WTC11 (cell line): Measurements from ENCODE around the gene CACNA1A.

Experiments
- FOXP1 ChIP-seq: sonication (generic); formaldehyde crosslinking; IDR thresholded peaks from 2 replicates; pipeline ENCODE4 v1.8.0; 2022; ENCODE audit warnings: missing genetic modification reagents, mild to moderate bottlenecking, moderate library complexity, borderline replicate concordance
- TF ChIP-seq, protein P1 (sequence below): fragments of 200-600 bp; IDR thresholded peaks from 2 replicates; pipeline ENCODE4 v1.8.0; 2022; ENCODE audit warnings: antibody characterized with exemption
- TF ChIP-seq, protein P2 (sequence below): sonication (generic); formaldehyde crosslinking; IDR thresholded peaks from 2 replicates; pipeline ENCODE4 v1.8.1; 2023; ENCODE audit warnings: mild to moderate bottlenecking, moderate library complexity, missing genetic modification reagents
- TF ChIP-seq, protein P3 (sequence below): sonication (generic); formaldehyde crosslinking; IDR thresholded peaks from 2 replicates; pipeline ENCODE4 v1.8.1; 2023; ENCODE audit warnings: mild to moderate bottlenecking, missing genetic modification reagents, moderate library complexity
- TF ChIP-seq, protein P4 (sequence below): sonication (generic); formaldehyde crosslinking; IDR thresholded peaks from 2 replicates; pipeline ENCODE4 v1.8.0; 2023; ENCODE audit warnings: missing genetic modification reagents, mild to moderate bottlenecking, borderline replicate concordance

DNA sequence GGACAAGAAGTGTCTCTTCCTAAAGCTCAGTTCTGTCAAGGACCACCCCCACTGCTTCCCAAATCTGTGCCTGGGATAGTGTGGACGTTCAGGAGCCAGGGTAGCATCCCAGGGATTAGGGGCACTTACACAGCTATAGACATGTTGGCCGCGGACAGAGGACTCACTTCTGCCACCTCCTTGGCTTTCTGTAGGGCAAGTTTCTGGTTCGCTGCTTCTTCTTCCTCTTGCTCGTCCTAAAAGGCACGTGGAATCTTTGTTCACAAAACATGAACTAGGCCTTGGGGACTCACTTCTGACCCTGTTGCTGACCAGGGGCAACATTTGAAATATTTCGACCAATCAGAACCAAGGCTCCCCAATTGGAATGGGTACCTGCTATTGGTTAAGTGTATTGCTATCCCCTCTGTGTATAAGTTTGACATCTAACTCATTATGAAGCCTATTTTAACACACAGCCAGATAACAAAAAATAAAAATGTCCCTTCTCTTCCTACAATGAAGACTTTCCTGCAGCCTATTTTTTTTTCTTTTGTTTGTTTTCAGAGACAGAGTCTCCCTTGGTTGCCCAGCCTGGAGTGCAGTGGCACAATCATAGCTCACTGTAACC is 205.8 kb downstream of the CACNA1A start:
- TF ChIP-seq, protein P1, sequence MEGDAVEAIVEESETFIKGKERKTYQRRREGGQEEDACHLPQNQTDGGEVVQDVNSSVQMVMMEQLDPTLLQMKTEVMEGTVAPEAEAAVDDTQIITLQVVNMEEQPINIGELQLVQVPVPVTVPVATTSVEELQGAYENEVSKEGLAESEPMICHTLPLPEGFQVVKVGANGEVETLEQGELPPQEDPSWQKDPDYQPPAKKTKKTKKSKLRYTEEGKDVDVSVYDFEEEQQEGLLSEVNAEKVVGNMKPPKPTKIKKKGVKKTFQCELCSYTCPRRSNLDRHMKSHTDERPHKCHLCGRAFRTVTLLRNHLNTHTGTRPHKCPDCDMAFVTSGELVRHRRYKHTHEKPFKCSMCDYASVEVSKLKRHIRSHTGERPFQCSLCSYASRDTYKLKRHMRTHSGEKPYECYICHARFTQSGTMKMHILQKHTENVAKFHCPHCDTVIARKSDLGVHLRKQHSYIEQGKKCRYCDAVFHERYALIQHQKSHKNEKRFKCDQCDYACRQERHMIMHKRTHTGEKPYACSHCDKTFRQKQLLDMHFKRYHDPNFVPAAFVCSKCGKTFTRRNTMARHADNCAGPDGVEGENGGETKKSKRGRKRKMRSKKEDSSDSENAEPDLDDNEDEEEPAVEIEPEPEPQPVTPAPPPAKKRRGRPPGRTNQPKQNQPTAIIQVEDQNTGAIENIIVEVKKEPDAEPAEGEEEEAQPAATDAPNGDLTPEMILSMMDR = no peak
- TF ChIP-seq, protein P2, sequence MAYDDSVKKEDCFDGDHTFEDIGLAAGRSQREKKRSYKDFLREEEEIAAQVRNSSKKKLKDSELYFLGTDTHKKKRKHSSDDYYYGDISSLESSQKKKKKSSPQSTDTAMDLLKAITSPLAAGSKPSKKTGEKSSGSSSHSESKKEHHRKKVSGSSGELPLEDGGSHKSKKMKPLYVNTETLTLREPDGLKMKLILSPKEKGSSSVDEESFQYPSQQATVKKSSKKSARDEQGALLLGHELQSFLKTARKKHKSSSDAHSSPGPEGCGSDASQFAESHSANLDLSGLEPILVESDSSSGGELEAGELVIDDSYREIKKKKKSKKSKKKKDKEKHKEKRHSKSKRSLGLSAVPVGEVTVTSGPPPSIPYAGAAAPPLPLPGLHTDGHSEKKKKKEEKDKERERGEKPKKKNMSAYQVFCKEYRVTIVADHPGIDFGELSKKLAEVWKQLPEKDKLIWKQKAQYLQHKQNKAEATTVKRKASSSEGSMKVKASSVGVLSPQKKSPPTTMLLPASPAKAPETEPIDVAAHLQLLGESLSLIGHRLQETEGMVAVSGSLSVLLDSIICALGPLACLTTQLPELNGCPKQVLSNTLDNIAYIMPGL (CRISPR knock-in tag) = no peak
- TF ChIP-seq, protein P3, sequence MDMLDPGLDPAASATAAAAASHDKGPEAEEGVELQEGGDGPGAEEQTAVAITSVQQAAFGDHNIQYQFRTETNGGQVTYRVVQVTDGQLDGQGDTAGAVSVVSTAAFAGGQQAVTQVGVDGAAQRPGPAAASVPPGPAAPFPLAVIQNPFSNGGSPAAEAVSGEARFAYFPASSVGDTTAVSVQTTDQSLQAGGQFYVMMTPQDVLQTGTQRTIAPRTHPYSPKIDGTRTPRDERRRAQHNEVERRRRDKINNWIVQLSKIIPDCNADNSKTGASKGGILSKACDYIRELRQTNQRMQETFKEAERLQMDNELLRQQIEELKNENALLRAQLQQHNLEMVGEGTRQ (CRISPR knock-in tag) = no peak
- no peak for TF ChIP-seq FOXP1 (CRISPR knock-in tag)
- TF ChIP-seq, protein P4, sequence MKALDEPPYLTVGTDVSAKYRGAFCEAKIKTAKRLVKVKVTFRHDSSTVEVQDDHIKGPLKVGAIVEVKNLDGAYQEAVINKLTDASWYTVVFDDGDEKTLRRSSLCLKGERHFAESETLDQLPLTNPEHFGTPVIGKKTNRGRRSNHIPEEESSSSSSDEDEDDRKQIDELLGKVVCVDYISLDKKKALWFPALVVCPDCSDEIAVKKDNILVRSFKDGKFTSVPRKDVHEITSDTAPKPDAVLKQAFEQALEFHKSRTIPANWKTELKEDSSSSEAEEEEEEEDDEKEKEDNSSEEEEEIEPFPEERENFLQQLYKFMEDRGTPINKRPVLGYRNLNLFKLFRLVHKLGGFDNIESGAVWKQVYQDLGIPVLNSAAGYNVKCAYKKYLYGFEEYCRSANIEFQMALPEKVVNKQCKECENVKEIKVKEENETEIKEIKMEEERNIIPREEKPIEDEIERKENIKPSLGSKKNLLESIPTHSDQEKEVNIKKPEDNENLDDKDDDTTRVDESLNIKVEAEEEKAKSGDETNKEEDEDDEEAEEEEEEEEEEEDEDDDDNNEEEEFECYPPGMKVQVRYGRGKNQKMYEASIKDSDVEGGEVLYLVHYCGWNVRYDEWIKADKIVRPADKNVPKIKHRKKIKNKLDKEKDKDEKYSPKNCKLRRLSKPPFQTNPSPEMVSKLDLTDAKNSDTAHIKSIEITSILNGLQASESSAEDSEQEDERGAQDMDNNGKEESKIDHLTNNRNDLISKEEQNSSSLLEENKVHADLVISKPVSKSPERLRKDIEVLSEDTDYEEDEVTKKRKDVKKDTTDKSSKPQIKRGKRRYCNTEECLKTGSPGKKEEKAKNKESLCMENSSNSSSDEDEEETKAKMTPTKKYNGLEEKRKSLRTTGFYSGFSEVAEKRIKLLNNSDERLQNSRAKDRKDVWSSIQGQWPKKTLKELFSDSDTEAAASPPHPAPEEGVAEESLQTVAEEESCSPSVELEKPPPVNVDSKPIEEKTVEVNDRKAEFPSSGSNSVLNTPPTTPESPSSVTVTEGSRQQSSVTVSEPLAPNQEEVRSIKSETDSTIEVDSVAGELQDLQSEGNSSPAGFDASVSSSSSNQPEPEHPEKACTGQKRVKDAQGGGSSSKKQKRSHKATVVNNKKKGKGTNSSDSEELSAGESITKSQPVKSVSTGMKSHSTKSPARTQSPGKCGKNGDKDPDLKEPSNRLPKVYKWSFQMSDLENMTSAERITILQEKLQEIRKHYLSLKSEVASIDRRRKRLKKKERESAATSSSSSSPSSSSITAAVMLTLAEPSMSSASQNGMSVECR = no peak
